Upper lobe of right lung (tissue), 1 donor: ENCODE results near the gene TMED7. TPM values are rescaled to one million over a fixed set of nuclear protein-coding genes. Genes with fewer than 3 reads are reported as not detected.

ENCODE experiments used
- ATAC-seq: fragments of 200-7000 bp; cut with Tn5 transposase; one replicate; pipeline ENCODE4 v1.9.1; 2020; ENCODE audit warnings: mild to moderate bottlenecking, moderate library complexity
- DNase-seq: peaks from one replicate; pipeline ENCODE4 v3.0.0-alpha.2; 2020
- H3K27ac ChIP-seq: fragments of 200-600 bp; one replicate; pipeline ENCODE4 v1.8.0; 2022
- H3K27me3 ChIP-seq: fragments of 200-600 bp; one replicate; pipeline ENCODE4 v1.8.0; 2022; ENCODE audit warnings: mild to moderate bottlenecking
- H3K36me3 ChIP-seq: fragments of 200-600 bp; one replicate; pipeline ENCODE4 v1.8.0; 2022
- H3K4me1 ChIP-seq: fragments of 200-600 bp; one replicate; pipeline ENCODE4 v1.8.0; 2022
- H3K4me3 ChIP-seq: fragments of 200-600 bp; one replicate; pipeline ENCODE4 v1.8.0; 2022; ENCODE audit warnings: mild to moderate bottlenecking
- H3K9me3 ChIP-seq: fragments of 200-600 bp; one replicate; pipeline ENCODE4 v1.8.0; 2022
- CTCF ChIP-seq: fragments of 200-600 bp; IDR thresholded peaks from one replicate; pipeline ENCODE4 v1.8.0; 2022; ENCODE audit warnings: antibody characterized with exemption
- intact Hi-C: fragments of 100-400 bp; cut with DNase I; formaldehyde crosslinking; loops from one replicate; pipeline ENCODE4 v1.11.0; 2022
- total RNA-seq: library from RNA; stranded (reverse); fragmentation: NEBNext Ultra II Directional; extraction: Animal tissue kit (Norgen Biotek cat#: 25700); gene quantifications from one replicate; pipeline ENCODE4 v1.2.1, GENCODE V29; 2021
- donor health status: DM: no; HTN: yes; CAD: no; lungs with severe emphysema.

TMED7 gene
- total RNA-seq, 1 donor from 2014 or later, result 93.5 TPM

GRCh38 chr5:115579747-115580173 is 46.1 kb downstream of the TMED7 start:
- ATAC-seq (no peak), DNase-seq (no peak)
- Histone ChIP-seq H3K4me1 (no peaks in the 10 kb centered on the region), H3K27ac (no peak overlapping the region), H3K36me3 (no peaks in the 10 kb centered on the region), H3K27me3 (no peaks in the 10 kb centered on the region), H3K4me3 (no peak overlapping the region), H3K9me3 (no peaks in the 10 kb centered on the region)
- TF ChIP-seq CTCF, result no peak
- intact Hi-C loops, result loop anchor here (5.0 kb wide), 1 partner anchor 272 kb away; no protein-coding TSS in a partner anchor

- intact Hi-C loops, result loop anchor here (5.0 kb wide), 1 partner anchor 272 kb away; no protein-coding TSS in a partner anchor
- ATAC-seq (no peak), DNase-seq (no peak)
- no peaks in the 10 kb centered on the region for H3K9me3 ChIP-seq
- H3K27ac ChIP-seq, result no peak overlapping the region
- TF ChIP-seq CTCF, result no peak
- no peaks in the 10 kb centered on the region for H3K4me1 ChIP-seq
- H3K4me3 ChIP-seq, result no peak overlapping the region
- no peaks in the 10 kb centered on the region for H3K36me3 ChIP-seq
- no peaks in the 10 kb centered on the region for H3K27me3 ChIP-seq
Observed at GRCh38 chr5:115579216-115579615, 46.6 kb downstream of the TMED7 start.

DNA sequence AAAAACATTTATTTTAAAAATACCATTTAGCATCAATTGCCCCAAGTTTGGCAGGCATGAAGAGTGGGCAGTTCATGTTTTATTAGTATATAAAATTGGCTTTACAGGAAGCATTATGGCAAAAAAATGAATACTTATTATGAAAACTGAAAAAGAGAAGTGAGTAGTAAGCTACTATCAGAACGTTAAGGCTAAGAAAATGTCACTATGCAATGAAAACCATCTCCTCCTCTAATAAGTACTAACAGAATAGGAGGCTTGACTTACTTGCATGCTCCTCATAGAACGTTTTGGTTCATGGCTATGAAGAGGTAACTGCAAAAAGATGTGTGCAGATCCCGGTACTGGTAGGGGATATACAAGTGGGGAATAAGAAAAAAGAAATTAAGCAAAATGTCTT is 47.2 kb downstream of the TMED7 start:
- intact Hi-C loops, result loop anchor here (5.0 kb wide), 1 partner anchor 271 kb away; no protein-coding TSS in a partner anchor
- no peaks in the 10 kb centered on the region for H3K9me3 ChIP-seq
- H3K36me3 ChIP-seq, result no peaks in the 10 kb centered on the region
- H3K27ac ChIP-seq, result no peak overlapping the region
- TF ChIP-seq CTCF, result no peak
- no peak overlapping the region for H3K4me3 ChIP-seq
- no peaks in the 10 kb centered on the region for H3K4me1 ChIP-seq
- DNase-seq, result no peak
- H3K27me3 ChIP-seq, result no peaks in the 10 kb centered on the region
- no peak for ATAC-seq

- intact Hi-C loops, result loop anchor here (5.0 kb wide), 1 partner anchor 270 kb away; no protein-coding TSS in a partner anchor
- ATAC-seq, result no peak
Observed at GRCh38 chr5:115577741-115578140, 48.1 kb downstream of the TMED7 start.

GRCh38 chr5:115577329-115577728 is 48.5 kb downstream of the TMED7 start:
- Histone ChIP-seq H3K27ac (no peak overlapping the region), H3K9me3 (no peaks in the 10 kb centered on the region), H3K36me3 (no peaks in the 10 kb centered on the region), H3K4me3 (no peak overlapping the region), H3K27me3 (no peaks in the 10 kb centered on the region), H3K4me1 (no peaks in the 10 kb centered on the region)
- ATAC-seq, result no peak
- DNase-seq, result no peak
- intact Hi-C loops, result loop anchor here (5.0 kb wide), 1 partner anchor 270 kb away; no protein-coding TSS in a partner anchor
- TF ChIP-seq CTCF, result no peak

More at GRCh38 chr5:115577741-115578140, 48.1 kb downstream of the TMED7 start:
- no peaks in the 10 kb centered on the region for H3K9me3 ChIP-seq
- DNase-seq, result no peak
- H3K27ac ChIP-seq, result no peak overlapping the region
- no peak for TF ChIP-seq CTCF
- H3K4me3 ChIP-seq, result no peak overlapping the region
- H3K27me3 ChIP-seq, result no peaks in the 10 kb centered on the region
- no peaks in the 10 kb centered on the region for H3K36me3 ChIP-seq
- no peaks in the 10 kb centered on the region for H3K4me1 ChIP-seq
